Endothelial cell of umbilical vein (primary cell): ENCODE data around the gene SLC4A5. TPM values are rescaled to one million over a fixed set of nuclear protein-coding genes. Genes with fewer than 3 reads are reported as not detected.

ENCODE experiments used
- BruUV-seq: library from RNA; stranded (reverse); fragments of 400-500 nt; replicated peaks from 2 replicates; lab custom pipeline; 2021; lab: Mats Ljungman, UMichigan
- CTCF ChIA-PET: fragments of 300-600, 350-600 bp; sonication (Branson Sonifier 250); formaldehyde crosslinking; loops from one replicate; lab custom pipeline; 2021; ENCODE audit warnings: antibody characterized with exemption, inconsistent platforms; lab: Charles Lee
- POLR2A ChIA-PET: fragments of 300-600, 350-600 bp; sonication (Branson Sonifier 250); formaldehyde crosslinking; loops from one replicate; lab custom pipeline; 2021; ENCODE audit warnings: antibody characterized with exemption, inconsistent platforms; lab: Charles Lee
- DNase-seq: peaks from one replicate; pipeline ENCODE4 v3.0.0-alpha.2; 2011; ENCODE audit warnings: low read depth, low spot score
- FAIRE-seq: peaks from 2 replicates; lab custom pipeline; 2011; peaks lifted over from hg19 to GRCh38; lab: Jason Lieb, UNC
- H2AFZ ChIP-seq: 2 replicates; pipeline ENCODE4 v1.6.0; 2012; ENCODE audit warnings: low read depth, low read length, control low read depth, inconsistent platforms
- H3K27ac ChIP-seq: 2 replicates; pipeline ENCODE4 v1.5.1; 2011; ENCODE audit warnings: low read depth, mild to moderate bottlenecking, control low read depth, low read length, moderate library complexity; ENCODE audit not compliant: insufficient read depth
- H3K27me3 ChIP-seq, 2 experiments: 2 replicates each; pipeline versions ENCODE4 v1.6.0 to v1.6.1; 2011; ENCODE audit warnings: low read length in 2 of 2, mixed read lengths in 1 of 2; ENCODE audit not compliant: control insufficient read depth in 2 of 2, insufficient read depth in 2 of 2
- H3K36me3 ChIP-seq, 2 experiments: 2 replicates in 1 of 2; 3 replicates in 1 of 2; pipeline ENCODE4 v1.5.1; 2011; ENCODE audit warnings: low read length in 2 of 2, mild to moderate bottlenecking in 1 of 2, moderate library complexity in 1 of 2; ENCODE audit not compliant: control insufficient read depth in 2 of 2, insufficient read depth in 2 of 2; ENCODE audit errors: extremely low read depth in 1 of 2
- H3K4me1 ChIP-seq: 3 replicates; pipeline ENCODE4 v1.5.1; 2011; ENCODE audit warnings: mild to moderate bottlenecking, low read length; ENCODE audit not compliant: control insufficient read depth, insufficient read depth; ENCODE audit errors: extremely low read depth
- H3K4me2 ChIP-seq: 2 replicates; pipeline ENCODE4 v1.6.1; 2011; ENCODE audit warnings: low read length, control low read depth, mixed read lengths; ENCODE audit not compliant: insufficient read depth
- H3K4me3 ChIP-seq, 3 experiments: fragments of 200-600 bp in 1 of 3; sonication (generic), shearing (Covaris generic) in 1 of 3; replicated peaks in 1 of 3; 2 replicates each; pipeline ENCODE4 v1.5.1; 2011 to 2016; ENCODE audit warnings: control low read depth in 3 of 3, low read length in 3 of 3, mild to moderate bottlenecking in 2 of 3, inconsistent platforms in 1 of 3, low read depth in 1 of 3, moderate library complexity in 1 of 3; ENCODE audit not compliant: insufficient read depth in 1 of 3
- H3K79me2 ChIP-seq: 2 replicates; pipeline ENCODE4 v1.6.0; 2012; ENCODE audit warnings: low read length, inconsistent platforms; ENCODE audit not compliant: control insufficient read depth, insufficient read depth
- H3K9ac ChIP-seq: replicated peaks from 2 replicates; pipeline ENCODE3; 2011; ENCODE audit warnings: low read length, control low read depth; ENCODE audit not compliant: insufficient read depth; ENCODE audit errors: extremely low read depth
- H3K9me1 ChIP-seq: replicated peaks from 3 replicates; pipeline ENCODE4 v1.6.0; 2011; ENCODE audit warnings: mild to moderate bottlenecking, low read length; ENCODE audit not compliant: control insufficient read depth, insufficient read depth; ENCODE audit errors: extremely low read depth
- H3K9me3 ChIP-seq: replicated peaks from 2 replicates; pipeline ENCODE4 v1.5.1; 2012; ENCODE audit warnings: low read length, inconsistent platforms; ENCODE audit not compliant: control insufficient read depth, insufficient read depth
- H4K20me1 ChIP-seq: replicated peaks from 2 replicates; pipeline ENCODE3; 2011; ENCODE audit warnings: mild to moderate bottlenecking, low read length; ENCODE audit not compliant: control insufficient read depth, insufficient read depth; ENCODE audit errors: extremely low read depth
- CTCF ChIP-seq, 2 donors: IDR thresholded peaks; 1 replicate in 1 of 2; 2 replicates in 1 of 2; pipeline ENCODE4 v1.5.1; 2011; ENCODE audit warnings: low read length in 2 of 2, mild to moderate bottlenecking in 2 of 2, moderate library complexity in 2 of 2, control low read depth in 1 of 2, inconsistent platforms in 1 of 2, low read depth in 1 of 2; ENCODE audit not compliant: insufficient read depth in 1 of 2; ENCODE audit errors: extremely low read depth in 1 of 2
- EZH2 ChIP-seq: IDR thresholded peaks from 2 replicates; pipeline ENCODE4 v1.6.1; 2012; ENCODE audit warnings: borderline replicate concordance, low read depth, mild to moderate bottlenecking, moderate library complexity, low read length, inconsistent platforms; ENCODE audit not compliant: severe bottlenecking
- FOS ChIP-seq: IDR thresholded peaks from 2 replicates; pipeline ENCODE4 v1.6.1; 2011; ENCODE audit warnings: mild to moderate bottlenecking, low read length, moderate library complexity, borderline replicate concordance; ENCODE audit not compliant: insufficient read depth
- GATA2 ChIP-seq: IDR thresholded peaks from 2 replicates; pipeline ENCODE4 v1.7.0; 2011; ENCODE audit warnings: low read depth, mild to moderate bottlenecking, moderate library complexity, mixed read lengths, low read length; ENCODE audit not compliant: insufficient read length, insufficient read depth
- MYC ChIP-seq: IDR thresholded peaks from one replicate; pipeline ENCODE4 v1.6.1; 2011; ENCODE audit warnings: mild to moderate bottlenecking, low read depth, low read length
- POLR2A ChIP-seq: IDR thresholded peaks from 2 replicates; pipeline ENCODE4 v1.6.1; 2012; ENCODE audit warnings: low read depth, mild to moderate bottlenecking, control low read depth, low read length
- POLR2AphosphoS5 ChIP-seq: IDR thresholded peaks from 2 replicates; pipeline ENCODE4 v1.6.1; 2012; ENCODE audit warnings: low read depth, mild to moderate bottlenecking, control low read depth, low read length, moderate library complexity; ENCODE audit not compliant: insufficient read depth
- dilution Hi-C: fragments of 300-500 bp; cut with MboI; formaldehyde crosslinking; loops from one replicate; pipeline ENCODE4 v1.15.0; 2019; ENCODE audit warnings: low sequenced_read_pairs; ENCODE audit not compliant: extremely low pct_ligation_motif_present
- intact Hi-C: fragments of 100-400 bp; cut with micrococcal nuclease; formaldehyde crosslinking; loops from one replicate; pipeline ENCODE4 v1.10.0; 2022
- polyA plus RNA-seq, 4 experiments: library from polyadenylated mRNA; depleted of rRNA in 3 of 4; stranded (reverse) in 3 of 4; unstranded in 1 of 4; fragments of >200 nt; gene quantifications; 2 replicates each; pipeline versions ENCODE4 v1.2.1 to v1.2.3, GENCODE V29; 2011 to 2012; ENCODE audit warnings: missing spikeins in 1 of 4
- total RNA-seq: library from RNA; stranded (reverse); gene quantifications from 2 replicates; pipeline ENCODE4 v1.2.3, GENCODE V29; 2021

SLC4A5 gene
- total and polyA plus RNA-seq, 2 donors (not counting 3 experiments of a cell fraction or from before 2014, with no cell fraction given): 0.12 to 0.97 TPM

GRCh38 chr2:74368499-74368898 lies 25.3 kb upstream of the SLC4A5 start:
- intact Hi-C loops (no loop called here), dilution Hi-C loops (no loop called here)
- no peaks in the 10 kb centered on the region for H3K27me3 ChIP-seq
- H3K79me2 ChIP-seq: no peaks in the 10 kb centered on the region
- H4K20me1 ChIP-seq: no peaks in the 10 kb centered on the region
- no peaks in the 10 kb centered on the region for H3K9me1 ChIP-seq
- no peak overlapping the region for H3K4me3 ChIP-seq
- H3K36me3 ChIP-seq: peaks cover 16 to 75% of the 10 kb centered on the region in 2 experiments
- no peak overlapping the region for H2AFZ ChIP-seq
- no peak for DNase-seq
- no peak overlapping the region for H3K9ac ChIP-seq
- H3K27ac ChIP-seq: no peak overlapping the region
- POLR2A ChIA-PET: no interaction called here
- FAIRE-seq: no peak
- BruUV-seq: no TSS peak
- TF ChIP-seq GATA2 (no peak), CTCF (IDR thresholded peaks at IDR 0.05; ENCODE audit: extremely low read depth in 1 of 2, insufficient read depth in 1 of 2, low read depth in 1 of 2, low read length in 2 of 2) (no peak), POLR2AphosphoS5 (no peak), MYC (no peak), FOS (no peak)
- CTCF ChIA-PET: interaction anchor here (1.2 kb wide), 1 partner anchor 34 kb away, joined by 4 read pairs; no protein-coding TSS in a partner anchor
- no peak overlapping the region for H3K4me2 ChIP-seq
- no peaks in the 10 kb centered on the region for H3K4me1 ChIP-seq
- no peaks in the 10 kb centered on the region for H3K9me3 ChIP-seq

DNA sequence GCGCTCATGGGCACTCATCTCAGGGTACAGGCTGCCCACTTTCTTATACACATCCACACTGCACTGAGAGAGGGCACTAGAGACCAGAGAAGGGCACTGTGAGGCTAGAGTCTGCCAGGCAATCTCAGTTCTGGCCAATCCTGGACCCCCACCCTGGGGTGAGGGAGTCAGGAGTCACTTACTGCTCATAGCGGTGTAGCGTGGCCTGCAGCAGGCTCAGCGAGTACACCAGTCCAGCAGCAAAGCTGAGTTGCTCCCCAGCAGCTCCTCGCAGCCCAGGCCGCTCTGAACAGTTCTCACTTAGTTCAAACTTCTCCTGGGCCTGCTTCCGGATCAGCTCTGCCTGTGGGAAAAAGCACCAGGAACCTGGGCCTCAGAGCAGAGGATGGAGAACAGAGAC lies 24.6 kb upstream of the SLC4A5 start:
- FAIRE-seq (no peak), DNase-seq (no peak)
- BruUV-seq: no TSS peak
- Histone ChIP-seq H3K9ac (no peak overlapping the region), H3K4me3 (no peak overlapping the region), H3K9me1 (no peaks in the 10 kb centered on the region), H3K79me2 (no peaks in the 10 kb centered on the region), H3K4me2 (no peak overlapping the region), H3K27me3 (no peaks in the 10 kb centered on the region), H3K9me3 (no peaks in the 10 kb centered on the region), H3K36me3 (peaks cover 17 to 82% of the 10 kb centered on the region in 2 experiments), H3K4me1 (no peaks in the 10 kb centered on the region), H3K27ac (no peak overlapping the region), H4K20me1 (no peaks in the 10 kb centered on the region), H2AFZ (no peak overlapping the region)
- dilution Hi-C loops (no loop called here), intact Hi-C loops (no loop called here)
- ChIA-PET CTCF (interaction anchor here (0.5 to 1.3 kb wide), 2 partner anchors 26 to 33 kb away, joined by 3 read pairs; no protein-coding TSS in a partner anchor), POLR2A (no interaction called here)
- no peak for TF ChIP-seq EZH2
- no peak for TF ChIP-seq FOS
- TF ChIP-seq POLR2A: no peak
